Adrenal gland (tissue), 5 donors: ENCODE results near the gene STIM2.

ENCODE experiments used
- CTCF ChIP-seq, 6 experiments: fragments of 450-650 bp in 4 of 6; fragments of 200-600 bp in 2 of 6; sonication (generic) in 1 of 6; IDR thresholded peaks; 1 replicate in 5 of 6; 2 replicates in 1 of 6; pipeline versions ENCODE4 v1.5.1 to v1.8.0; 2016 to 2021; ENCODE audit warnings: antibody characterized with exemption in 6 of 6, mild to moderate bottlenecking in 2 of 6, moderate library complexity in 1 of 6
- POLR2A ChIP-seq, 2 donors: fragments of 450-650 bp; IDR thresholded peaks; one replicate each; pipeline ENCODE4 v1.6.1; 2017; ENCODE audit warnings: antibody characterized with exemption in 2 of 2, mild to moderate bottlenecking in 2 of 2, moderate library complexity in 1 of 2
- donor health status: DM: no; HTN: no; CAD: no.

GRCh38 chr4:26837993-26838842, 22.4 kb upstream of the STIM2 start:
- TF ChIP-seq CTCF (IDR thresholded peaks at IDR 0.05) (no peak), POLR2A (IDR thresholded peaks at IDR 0.05) (no peak)
